GM18502 (cell line): ENCODE data around the gene TMEM141.
"Not testable (repeated sequence)": the region's sequence is repeated elsewhere in the genome, so short reads cannot be mapped to it uniquely, and the experiment has no call there.

Source experiments
- ATAC-seq: cut with Tn5 transposase; IDR thresholded peaks from one replicate; pipeline ENCODE4 v1.9.1; 2021; ENCODE audit warnings: mild to moderate bottlenecking; ENCODE audit not compliant: unreplicated experiment, poor library complexity

The TMEM141 gene

DNA sequence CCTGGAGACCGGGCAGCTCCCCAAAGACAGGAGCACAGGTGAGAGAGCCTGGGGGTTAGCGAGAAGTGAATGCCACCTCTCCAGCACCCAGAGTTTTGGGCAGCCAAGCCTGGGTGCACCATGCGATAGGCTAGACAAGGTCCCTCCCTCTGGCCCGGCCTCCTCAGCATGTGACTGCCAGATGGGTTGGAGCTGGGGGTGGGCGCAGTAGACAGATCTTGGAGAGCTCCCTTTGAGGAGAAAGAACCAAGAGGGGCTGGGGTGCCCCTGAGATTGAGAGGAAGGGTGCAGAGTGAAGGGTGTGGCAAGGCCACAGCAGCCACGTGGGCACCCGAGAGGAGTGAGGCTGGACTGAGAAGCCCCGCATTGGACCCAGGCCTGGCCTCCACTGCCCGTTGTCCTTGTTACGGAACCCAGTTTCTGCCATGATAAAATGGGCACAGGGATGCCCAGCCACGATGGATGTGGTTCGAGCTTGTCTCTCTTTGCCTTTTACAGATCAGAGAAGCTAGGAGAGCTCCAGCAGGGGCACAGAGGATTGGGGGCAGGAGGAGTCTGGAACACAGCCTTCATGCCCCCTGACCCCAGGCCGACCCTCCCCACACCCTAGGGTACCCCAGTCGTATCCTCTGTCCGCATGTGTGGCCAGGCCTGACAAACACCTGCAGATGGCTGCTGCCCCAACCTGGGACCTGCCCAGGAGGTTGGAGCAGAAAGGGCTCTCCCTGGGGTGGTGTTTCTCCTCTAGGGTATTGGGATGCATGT lies 1.4 kb downstream of the TMEM141 start:
- no peak for ATAC-seq

- no peak for ATAC-seq
Observed at GRCh38 chr9:136793086-136793946, 2.2 kb downstream of the TMEM141 start.

DNA sequence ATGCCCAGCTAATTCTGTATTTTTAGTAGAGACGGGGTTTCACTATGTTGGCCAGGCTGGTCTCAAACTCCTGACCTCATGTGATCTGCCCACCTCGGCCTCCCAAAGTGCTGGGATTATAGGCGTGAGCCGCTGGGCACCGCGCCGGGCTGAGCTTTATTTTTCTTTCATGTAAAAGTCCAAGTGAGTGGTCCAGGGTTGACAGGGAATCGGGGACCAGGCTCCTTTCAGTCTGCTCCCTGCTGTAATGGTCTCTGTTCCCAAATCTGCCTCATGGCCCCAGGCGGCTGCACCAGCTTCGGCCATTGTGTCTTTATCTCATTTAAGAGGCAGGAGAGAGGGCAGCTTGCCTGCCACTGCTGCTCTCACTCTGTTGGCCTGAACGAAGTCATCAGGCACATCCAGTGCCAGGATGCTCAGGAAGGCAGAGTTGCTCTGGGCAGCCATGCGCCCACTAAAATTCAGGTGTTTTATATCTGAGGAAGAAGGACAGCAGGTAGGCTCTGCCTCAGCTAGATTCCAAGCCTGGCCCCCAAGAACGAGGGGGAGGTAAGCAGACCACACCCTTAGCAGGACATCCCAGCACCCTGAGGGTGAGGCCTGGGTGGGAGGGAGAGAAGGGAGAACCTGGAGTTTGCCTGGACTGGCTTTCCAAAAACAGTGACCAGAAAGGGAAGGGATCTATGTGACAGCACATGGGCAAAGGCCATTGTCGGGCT lies 3.3 kb downstream of the TMEM141 start:
- no peak for ATAC-seq

DNA sequence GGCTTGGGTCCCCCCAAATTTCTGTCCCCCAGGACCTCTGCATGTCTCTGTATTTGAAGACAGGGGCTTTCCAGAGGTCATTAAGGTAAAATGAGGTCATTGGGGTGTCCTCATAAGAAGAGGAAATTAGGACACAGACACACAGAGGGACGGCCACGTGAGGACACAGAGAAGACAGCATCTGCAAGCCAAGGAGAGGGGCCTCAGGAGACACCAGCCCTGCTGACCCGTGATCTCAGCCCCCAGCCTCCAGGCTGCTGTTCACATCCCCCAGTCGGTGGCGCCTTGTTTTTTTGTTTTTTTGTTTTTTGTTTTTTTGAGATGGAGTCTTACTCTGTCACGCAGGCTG lies 3.8 kb downstream of the TMEM141 start:
- no peak for ATAC-seq

DNA sequence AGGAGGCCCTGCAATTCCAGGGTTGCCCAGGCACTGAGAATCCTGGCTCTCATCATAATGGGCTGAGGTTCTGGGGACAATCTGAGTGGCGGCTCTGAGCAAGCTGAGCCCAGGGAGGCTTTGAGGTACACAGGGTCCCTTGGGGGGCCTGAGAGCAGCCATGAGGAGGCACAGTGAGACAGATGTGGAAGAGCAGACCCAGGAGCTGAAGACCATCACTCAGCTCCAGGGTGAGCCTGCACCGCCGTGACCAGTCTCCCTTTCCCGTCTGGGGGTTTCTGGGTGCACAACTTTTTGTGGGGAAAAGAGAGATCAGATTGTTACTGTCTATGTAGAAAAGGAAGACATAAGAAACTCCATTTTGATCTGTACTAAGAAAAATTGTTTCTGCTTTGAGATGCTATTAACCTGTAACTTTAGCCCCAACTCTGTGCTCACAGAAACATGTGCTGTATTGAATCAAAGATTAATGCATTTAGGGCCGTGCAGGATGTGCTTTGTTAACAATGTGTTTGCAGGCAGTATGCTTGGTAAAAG lies 5.2 kb downstream of the TMEM141 start, which contains the start of gene CCDC183:
Gene CCDC183, plus strand, starts transcription at position 101 of the 537 bp plus-strand sequence. Its CDS starts 60 bp downstream, at position 161.
- ATAC-seq: no peak

GRCh38 chr9:136796775-136797347 lies 5.7 kb downstream of the TMEM141 start:
- ATAC-seq: not testable (repeated sequence)

DNA sequence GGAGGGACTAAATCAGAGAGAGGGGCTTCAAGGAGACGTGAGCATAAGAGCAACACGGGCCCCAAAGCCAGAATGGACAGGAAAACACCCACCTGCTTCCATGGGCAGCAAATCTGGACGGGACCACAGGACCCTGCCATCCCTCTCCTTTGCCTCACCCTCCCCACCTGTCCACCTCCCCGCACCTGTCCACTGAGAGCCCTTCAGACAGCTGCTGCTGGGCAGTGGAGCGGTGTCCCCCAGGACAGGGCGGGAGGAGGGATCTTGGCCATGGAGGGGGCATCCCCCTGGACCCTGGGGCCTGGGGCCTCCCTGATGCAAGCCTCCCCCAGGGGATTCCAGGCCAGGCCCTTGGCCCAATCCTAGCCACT lies 7.5 kb downstream of the TMEM141 start:
- no peak for ATAC-seq

- ATAC-seq: no peak
Observed at GRCh38 chr9:136799079-136799853, 8.1 kb downstream of the TMEM141 start.

DNA sequence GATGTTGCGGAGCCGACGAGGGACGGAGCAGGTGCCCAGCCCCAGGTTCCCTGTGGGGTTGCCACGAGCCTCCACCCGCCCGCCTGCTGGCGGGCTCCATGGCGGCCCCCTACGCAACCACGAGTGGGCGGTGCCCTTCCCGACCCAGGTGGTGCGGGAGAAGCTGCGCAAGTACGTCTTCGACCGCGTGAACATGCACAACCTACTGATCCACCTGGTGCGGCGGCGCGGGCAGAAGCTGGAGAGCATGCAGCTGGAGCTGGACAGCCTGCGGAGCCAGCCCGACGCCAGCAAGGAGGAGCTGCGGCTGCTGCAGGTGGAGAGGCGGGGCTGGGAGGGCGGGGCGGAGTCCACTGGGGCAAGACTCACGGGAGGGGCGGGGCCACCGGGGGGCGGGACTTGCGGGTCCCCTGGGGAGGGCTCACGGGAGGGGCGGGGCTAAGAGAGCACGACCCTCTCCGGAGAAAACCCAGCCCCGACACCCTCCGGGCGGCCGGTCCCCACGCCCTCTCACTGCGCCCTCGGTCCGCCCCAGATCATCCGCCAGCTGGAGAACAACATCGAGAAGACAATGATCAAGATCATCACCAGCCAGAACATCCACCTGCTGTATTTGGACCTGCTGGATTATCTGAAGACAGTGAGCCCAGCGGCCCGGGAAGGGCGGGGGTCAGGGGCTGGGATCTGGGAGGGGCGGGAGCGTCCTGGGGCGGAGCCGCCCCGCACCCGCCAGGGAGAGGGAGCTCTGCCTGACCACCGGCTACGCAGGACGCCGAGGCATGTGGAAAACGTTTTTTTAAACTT lies 8.9 kb downstream of the TMEM141 start:
- no peak for ATAC-seq

GRCh38 chr9:136802321-136802720 lies 11.2 kb downstream of the TMEM141 start:
- no peak for ATAC-seq

- not testable (repeated sequence) for ATAC-seq
Observed at GRCh38 chr9:136803009-136803550, 11.9 kb downstream of the TMEM141 start.

DNA sequence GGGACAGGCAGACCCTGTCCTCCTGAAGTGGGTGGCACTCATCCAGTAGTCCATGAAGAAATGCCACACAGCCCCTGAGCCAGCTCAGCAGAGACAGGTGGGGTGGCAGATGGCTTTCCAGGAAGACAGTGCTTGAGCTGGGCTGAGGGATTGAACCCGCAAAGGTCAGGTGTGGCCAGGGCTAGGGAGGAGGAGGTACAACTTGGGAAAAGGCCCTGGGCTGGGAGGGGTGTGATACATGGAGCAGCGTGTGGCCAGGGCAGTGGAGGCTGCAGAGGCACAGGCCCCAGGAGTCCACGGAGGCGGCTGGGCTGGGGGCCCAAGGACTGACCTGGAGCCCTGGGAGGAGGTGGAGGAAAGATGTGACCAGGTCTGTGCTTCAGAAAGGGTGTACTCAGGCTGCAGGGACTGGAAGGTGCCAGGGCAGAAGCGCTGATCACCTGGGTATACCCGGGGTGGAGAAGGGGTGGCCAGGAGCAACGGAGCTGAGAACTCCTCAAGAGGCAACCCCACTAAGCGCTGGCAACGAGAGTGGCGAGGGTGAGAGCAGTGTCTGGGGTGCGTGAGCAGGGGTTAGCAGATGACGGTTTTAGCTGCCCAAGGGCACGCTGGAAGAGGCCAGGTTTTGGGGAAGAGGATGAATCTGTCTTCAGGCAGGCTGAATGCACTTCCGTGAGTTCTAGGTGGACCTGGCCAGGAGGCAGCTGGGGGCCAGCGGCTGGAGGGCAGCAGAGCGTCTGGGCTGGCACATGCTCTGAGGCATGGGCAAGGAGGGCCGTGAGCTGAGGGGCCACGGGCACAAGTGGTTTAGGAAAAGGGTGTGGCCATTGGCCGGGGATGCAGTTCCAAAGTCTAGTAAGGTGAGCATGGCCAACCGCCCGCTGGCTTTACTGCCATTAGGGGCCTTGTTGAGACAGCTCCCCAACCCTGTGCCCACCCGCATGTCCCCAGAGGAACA lies 12.7 kb downstream of the TMEM141 start:
- ATAC-seq: no peak

DNA sequence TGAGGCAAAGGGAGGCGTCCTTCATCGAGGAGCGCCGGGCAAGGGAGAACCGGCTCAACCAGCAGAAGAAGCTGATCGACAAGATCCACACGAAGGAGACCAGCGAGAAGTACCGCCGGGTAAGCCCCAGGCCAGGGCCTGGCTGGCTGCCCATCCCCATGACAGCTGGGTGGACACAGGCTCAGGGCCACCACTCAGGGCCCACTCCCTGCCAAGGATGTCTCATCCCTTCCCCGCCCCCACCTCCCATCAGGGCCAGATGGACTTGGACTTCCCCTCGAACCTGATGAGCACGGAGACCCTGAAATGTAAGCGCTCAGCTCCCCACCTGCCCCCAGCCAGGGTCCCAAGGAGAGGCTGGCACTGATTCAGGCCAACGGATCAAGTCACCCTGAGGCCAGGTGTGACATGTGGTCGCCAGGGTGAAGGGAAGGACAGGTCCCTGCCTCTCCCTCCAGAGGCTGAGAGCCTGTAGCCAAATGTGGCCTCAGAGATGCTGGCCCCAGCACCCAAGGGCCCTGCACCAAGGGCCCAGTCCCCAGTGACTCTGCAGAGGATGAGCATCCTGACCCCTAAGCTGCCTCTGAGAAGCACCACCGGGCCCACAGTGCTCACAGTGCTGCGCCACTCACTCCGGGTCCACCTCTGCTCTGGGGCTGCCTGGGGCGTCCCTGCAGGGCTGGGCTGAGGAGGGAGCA lies 13.5 kb downstream of the TMEM141 start:
- no peak for ATAC-seq

GRCh38 chr9:136805207-136805740 lies 14.1 kb downstream of the TMEM141 start:
- ATAC-seq: no peak

DNA sequence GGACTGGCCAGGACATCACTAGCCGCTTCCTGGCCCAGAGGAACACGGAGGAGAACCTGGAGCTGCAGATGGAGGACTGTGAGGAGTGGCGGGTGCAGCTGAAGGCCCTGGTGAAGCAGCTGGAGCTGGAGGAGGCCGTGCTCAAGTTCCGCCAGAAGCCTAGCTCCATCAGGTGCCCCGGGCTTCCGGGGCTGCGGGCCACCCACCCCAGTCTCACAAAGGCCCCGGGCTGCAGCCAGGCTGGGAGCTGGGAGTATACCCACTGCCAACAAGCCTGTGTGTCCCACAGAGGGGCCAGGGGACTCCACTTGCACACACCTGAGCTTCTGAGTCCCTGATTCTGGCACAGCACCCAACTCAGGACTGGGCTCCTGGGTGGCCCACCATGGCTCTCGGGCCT lies 14.9 kb downstream of the TMEM141 start:
- no peak for ATAC-seq

GRCh38 chr9:136806631-136807201 lies 15.6 kb downstream of the TMEM141 start:
- no peak for ATAC-seq
